HG02623 (cell line): Measurements from ENCODE around the gene FAM161A.

Experiments
- ATAC-seq: cut with Tn5 transposase; IDR thresholded peaks from one replicate; pipeline ENCODE4 v1.9.1; 2021; ENCODE audit warnings: moderate library complexity; ENCODE audit not compliant: unreplicated experiment

FAM161A gene

DNA sequence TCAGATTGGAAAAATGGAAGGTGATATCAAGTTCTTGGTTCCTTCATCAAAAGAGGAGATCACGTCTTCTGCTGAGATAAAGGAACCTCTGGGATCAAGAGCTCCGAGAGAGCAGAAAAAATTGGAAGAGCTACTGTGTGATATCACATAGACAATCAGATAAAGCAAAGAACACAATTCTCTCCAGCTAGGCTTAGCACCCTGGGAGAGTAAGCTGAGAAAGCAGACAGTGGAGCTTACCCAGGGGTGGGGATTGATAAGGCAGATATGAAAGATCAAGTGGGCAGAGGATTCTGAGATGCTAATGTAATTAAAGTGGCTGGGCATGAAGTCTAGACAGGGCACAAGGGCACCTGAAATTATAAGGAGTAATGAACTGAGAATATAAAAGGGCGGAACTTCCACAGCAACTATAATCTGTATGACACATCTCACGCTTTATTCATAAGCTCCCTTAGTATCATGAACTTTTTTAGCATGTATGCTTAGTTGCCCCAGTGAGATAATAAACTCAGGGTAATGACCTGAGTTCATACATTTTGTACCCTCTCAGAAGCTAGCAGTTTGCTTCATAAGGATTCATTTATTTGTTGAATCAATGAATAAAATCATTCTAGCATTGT, 65.8 kb downstream of the FAM161A start:
- ATAC-seq = no peak

DNA sequence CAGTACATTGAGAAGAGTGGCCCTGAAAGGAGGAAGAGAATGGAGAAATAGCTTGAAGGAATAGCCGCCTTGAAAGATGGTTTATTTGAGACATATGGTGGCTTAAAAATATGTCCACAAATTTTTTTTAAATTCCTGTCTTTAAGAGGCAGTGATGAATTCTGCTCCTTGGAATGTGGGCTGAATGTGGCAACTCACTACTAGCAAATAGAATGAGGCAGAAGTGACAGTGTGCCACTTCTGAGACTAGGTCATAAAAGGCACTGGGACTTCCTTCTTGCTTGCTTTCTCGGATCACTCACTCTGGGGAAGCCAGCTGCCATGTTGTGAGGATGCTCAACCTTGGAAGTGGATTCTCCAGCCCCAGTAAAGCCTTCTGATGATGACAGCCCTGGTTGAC, 67.0 kb downstream of the FAM161A start:
- ATAC-seq = no peak

GRCh38 chr2:61785583-61785982, 68.3 kb downstream of the FAM161A start:
- ATAC-seq = no peak

GRCh38 chr2:61784643-61785042, 69.2 kb downstream of the FAM161A start:
- no peak for ATAC-seq

- ATAC-seq = no peak
Measured at GRCh38 chr2:61775956-61776570, 77.8 kb downstream of the FAM161A start.
